ENCODE data around the gene CSMD2. TPM values are rescaled to one million over a fixed set of nuclear protein-coding genes. Genes with fewer than 3 reads are reported as not detected.

CSMD2 gene
- total RNA-seq, 1 donor from 2014 or later = 0.55 TPM

GRCh38 chr1:33626801-33627200 is 538.2 kb downstream of the CSMD2 start:
- Mint-ChIP-seq H3K9me3 (ENCODE audit: low read depth) (peaks cover 2% of the 10 kb centered on the region), H3K36me3 (ENCODE audit: low read depth) (no peaks in the 10 kb centered on the region), H3K4me3 (ENCODE audit: unreplicated experiment) (no peak overlapping the region), H3K27me3 (ENCODE audit: low read depth) (peaks cover 52% of the 10 kb centered on the region), H3K27ac (ENCODE audit: unreplicated experiment) (no peak overlapping the region), H3K4me1 (ENCODE audit: low read depth) (no peaks in the 10 kb centered on the region)
- no peak for DNase-seq (ENCODE audit: low spot score)
- no peak for TF ChIP-seq CTCF (IDR thresholded peaks at IDR 0.05)

- peaks cover 5% of the 10 kb centered on the region for H3K9me3 Mint-ChIP-seq (ENCODE audit: low read depth)
- no peak overlapping the region for H3K27ac Mint-ChIP-seq (ENCODE audit: unreplicated experiment)
- TF ChIP-seq CTCF (IDR thresholded peaks at IDR 0.05) = peak; percentile 48
- H3K4me1 Mint-ChIP-seq (ENCODE audit: low read depth) = no peaks in the 10 kb centered on the region
- no peaks in the 10 kb centered on the region for H3K36me3 Mint-ChIP-seq (ENCODE audit: low read depth)
- no peak for DNase-seq (ENCODE audit: low spot score)
- H3K4me3 Mint-ChIP-seq (ENCODE audit: unreplicated experiment) = no peak overlapping the region
- peaks cover 49% of the 10 kb centered on the region for H3K27me3 Mint-ChIP-seq (ENCODE audit: low read depth)
Measured at GRCh38 chr1:33624991-33625870, 539.8 kb downstream of the CSMD2 start.

GRCh38 chr1:33624261-33624990 is 540.6 kb downstream of the CSMD2 start:
- no peaks in the 10 kb centered on the region for H3K4me1 Mint-ChIP-seq (ENCODE audit: low read depth)
- no peak for DNase-seq (ENCODE audit: low spot score)
- H3K9me3 Mint-ChIP-seq (ENCODE audit: low read depth) = peaks cover 5% of the 10 kb centered on the region
- peaks cover 47% of the 10 kb centered on the region for H3K27me3 Mint-ChIP-seq (ENCODE audit: low read depth)
- H3K4me3 Mint-ChIP-seq (ENCODE audit: unreplicated experiment) = no peak overlapping the region
- H3K27ac Mint-ChIP-seq (ENCODE audit: unreplicated experiment) = no peak overlapping the region
- no peak for TF ChIP-seq CTCF (IDR thresholded peaks at IDR 0.05)
- no peaks in the 10 kb centered on the region for H3K36me3 Mint-ChIP-seq (ENCODE audit: low read depth)

- Mint-ChIP-seq H3K4me1 (ENCODE audit: low read depth) (no peaks in the 10 kb centered on the region), H3K27ac (ENCODE audit: unreplicated experiment) (no peak overlapping the region), H3K4me3 (ENCODE audit: unreplicated experiment) (no peak overlapping the region), H3K27me3 (ENCODE audit: low read depth) (peaks cover 48% of the 10 kb centered on the region), H3K9me3 (ENCODE audit: low read depth) (peaks cover 5% of the 10 kb centered on the region), H3K36me3 (ENCODE audit: low read depth) (no peaks in the 10 kb centered on the region)
- DNase-seq (ENCODE audit: low spot score) = no peak
- TF ChIP-seq CTCF (IDR thresholded peaks at IDR 0.05) = no peak
Measured at GRCh38 chr1:33623811-33624210, 541.2 kb downstream of the CSMD2 start.

- peaks cover 5% of the 10 kb centered on the region for H3K9me3 Mint-ChIP-seq (ENCODE audit: low read depth)
- no peak for TF ChIP-seq CTCF (IDR thresholded peaks at IDR 0.05)
- DNase-seq (ENCODE audit: low spot score) = no peak
- H3K27ac Mint-ChIP-seq (ENCODE audit: unreplicated experiment) = no peak overlapping the region
- no peak overlapping the region for H3K4me3 Mint-ChIP-seq (ENCODE audit: unreplicated experiment)
- no peaks in the 10 kb centered on the region for H3K36me3 Mint-ChIP-seq (ENCODE audit: low read depth)
- H3K4me1 Mint-ChIP-seq (ENCODE audit: low read depth) = no peaks in the 10 kb centered on the region
- peaks cover 46% of the 10 kb centered on the region for H3K27me3 Mint-ChIP-seq (ENCODE audit: low read depth)
Measured at GRCh38 chr1:33622757-33623156, 542.3 kb downstream of the CSMD2 start.
